GM12801 (cell line): ENCODE results near the gene CHCHD6.

ENCODE experiments used
- TF ChIP-seq, protein P1 (sequence below): IDR thresholded peaks from one replicate; pipeline ENCODE4 v1.5.1; 2011; ENCODE audit warnings: control low read depth; ENCODE audit not compliant: insufficient read length; ENCODE audit errors: extremely low read depth

The CHCHD6 gene

DNA sequence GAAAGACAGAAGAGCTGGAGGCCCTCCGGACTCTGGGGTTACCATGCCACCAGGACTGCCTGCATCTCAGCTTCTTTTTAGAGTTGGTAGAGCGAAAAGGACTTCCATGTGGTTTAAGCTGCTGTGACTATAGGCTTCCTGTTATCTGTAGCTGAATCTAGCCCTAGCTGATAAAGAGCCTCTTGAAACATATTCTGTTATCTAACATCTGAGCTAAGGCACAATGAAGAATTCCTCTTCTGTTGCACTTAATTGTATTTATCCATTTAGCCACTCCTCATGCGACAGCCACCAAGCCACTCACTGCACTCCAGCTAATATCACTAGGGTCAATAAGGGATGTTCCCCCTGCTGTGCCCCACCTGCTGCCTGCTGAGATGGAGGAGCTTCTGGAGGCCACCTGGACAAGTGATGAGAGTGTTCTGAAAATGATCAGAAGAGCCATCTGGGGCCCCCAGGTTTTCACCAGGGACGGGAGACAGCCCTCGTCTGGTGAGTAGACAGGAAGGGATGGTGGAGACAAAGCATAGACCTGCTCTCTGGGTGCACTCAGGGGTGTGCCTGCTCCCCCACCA is 184.2 kb downstream of the CHCHD6 start:
- TF ChIP-seq, protein P1, sequence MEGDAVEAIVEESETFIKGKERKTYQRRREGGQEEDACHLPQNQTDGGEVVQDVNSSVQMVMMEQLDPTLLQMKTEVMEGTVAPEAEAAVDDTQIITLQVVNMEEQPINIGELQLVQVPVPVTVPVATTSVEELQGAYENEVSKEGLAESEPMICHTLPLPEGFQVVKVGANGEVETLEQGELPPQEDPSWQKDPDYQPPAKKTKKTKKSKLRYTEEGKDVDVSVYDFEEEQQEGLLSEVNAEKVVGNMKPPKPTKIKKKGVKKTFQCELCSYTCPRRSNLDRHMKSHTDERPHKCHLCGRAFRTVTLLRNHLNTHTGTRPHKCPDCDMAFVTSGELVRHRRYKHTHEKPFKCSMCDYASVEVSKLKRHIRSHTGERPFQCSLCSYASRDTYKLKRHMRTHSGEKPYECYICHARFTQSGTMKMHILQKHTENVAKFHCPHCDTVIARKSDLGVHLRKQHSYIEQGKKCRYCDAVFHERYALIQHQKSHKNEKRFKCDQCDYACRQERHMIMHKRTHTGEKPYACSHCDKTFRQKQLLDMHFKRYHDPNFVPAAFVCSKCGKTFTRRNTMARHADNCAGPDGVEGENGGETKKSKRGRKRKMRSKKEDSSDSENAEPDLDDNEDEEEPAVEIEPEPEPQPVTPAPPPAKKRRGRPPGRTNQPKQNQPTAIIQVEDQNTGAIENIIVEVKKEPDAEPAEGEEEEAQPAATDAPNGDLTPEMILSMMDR, result no peak

DNA sequence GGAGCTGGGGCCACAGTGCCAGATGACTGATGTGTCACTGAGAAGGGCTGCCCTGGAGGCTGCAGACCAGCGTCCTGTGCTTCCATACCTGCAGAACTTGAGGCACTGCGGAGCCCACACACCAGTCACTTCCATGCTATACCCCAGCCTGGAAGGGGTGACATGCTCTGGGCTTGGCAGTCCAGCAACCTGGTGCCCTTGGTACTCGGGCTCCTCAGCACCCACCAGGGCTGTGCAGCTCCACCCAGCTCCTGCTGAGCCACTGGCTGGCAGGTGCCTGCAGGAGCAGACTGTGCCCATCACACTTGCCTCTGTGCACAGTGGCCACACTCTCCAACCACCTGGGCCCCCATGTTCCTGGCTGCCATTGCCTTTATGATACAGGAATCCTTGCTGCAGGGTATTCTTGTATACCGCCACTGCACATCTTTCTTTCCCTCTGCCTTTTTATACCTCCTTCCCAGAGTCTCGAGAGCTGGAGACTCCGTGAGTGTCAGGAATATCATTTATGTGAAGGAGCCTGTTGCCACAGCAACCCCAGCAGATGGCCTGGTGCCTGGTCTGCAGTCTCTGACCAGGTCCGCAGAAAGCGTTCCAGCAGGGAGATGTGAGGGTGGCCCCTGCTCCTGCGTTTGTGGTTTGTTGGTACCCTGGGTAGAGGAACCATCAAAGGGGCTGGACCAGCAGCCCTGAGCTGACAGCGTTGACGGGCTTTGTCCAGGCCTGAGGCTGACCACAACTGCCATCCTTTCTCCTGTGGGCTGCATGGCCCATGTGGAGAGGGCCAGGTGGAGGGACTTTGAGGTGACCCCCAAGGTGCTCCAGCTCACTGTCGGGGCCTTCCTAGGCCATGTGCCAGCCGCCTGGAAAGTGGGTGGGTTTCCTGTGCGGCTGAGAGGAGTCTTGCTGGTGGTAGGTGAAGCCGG is 185.5 kb downstream of the CHCHD6 start:
- TF ChIP-seq, protein P1, result no peak

DNA sequence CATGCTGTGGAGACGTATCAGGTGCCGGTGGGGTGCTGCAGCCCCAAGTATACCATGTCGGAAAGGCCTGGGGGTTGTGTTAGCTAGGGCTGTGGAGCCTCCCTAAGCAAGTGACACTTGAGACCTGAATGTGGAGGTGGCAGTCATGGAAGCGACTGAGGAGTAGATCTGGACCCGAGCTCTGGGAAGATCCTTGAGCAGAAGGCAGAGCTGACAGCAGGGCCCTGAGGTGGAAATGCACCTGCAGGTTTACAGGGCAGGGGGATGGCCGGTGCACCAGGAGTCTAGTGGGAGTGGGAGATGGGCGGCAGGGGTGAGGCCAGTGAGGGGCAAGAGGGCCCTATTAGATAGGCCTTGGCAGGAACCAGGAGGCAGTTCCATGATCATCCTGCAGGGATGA is 187.1 kb downstream of the CHCHD6 start:
- TF ChIP-seq, protein P1, result no peak

- TF ChIP-seq, protein P1, result no peak
Observed at GRCh38 chr3:126891791-126892190, 187.8 kb downstream of the CHCHD6 start.

GRCh38 chr3:126893651-126894050 is 189.6 kb downstream of the CHCHD6 start:
- TF ChIP-seq, protein P1, result no peak

- TF ChIP-seq, protein P1, result no peak
Observed at GRCh38 chr3:126894475-126894874, 190.4 kb downstream of the CHCHD6 start.

GRCh38 chr3:126895178-126896066 is 191.4 kb downstream of the CHCHD6 start:
- TF ChIP-seq, protein P1, result no peak
